ENCODE measurements around the gene PUS3. TPM values are rescaled to one million over a fixed set of nuclear protein-coding genes. Genes with fewer than 3 reads are reported as not detected.

The PUS3 gene
- total RNA-seq, 2 experiments from 2014 or later, result 8.6 to 10.2 TPM

DNA sequence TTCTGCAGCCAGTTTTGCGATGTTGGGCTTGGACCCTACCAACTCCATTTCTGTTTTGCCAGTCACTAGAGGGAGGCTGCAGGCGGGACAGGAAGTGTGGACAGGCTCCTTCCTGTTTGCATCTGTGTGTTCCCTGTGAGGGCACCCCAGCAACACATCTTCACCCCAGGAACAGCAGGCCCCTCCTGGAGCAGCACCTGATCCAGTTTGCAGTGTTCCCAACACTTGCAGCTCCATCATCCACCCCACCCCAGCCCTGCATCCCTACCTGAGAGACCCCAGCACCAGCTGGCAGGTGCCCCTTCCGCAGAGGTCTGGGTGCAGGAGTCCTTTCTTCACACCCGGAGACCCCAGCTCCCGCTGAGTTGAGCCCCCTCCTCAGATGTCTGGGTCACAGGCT is 35.4 kb upstream of the PUS3 start:
- no peak overlapping the region for H3K27ac ChIP-seq (ENCODE audit: low read depth, low read length, poor library complexity, severe bottlenecking)
- ChIA-PET CTCF (ENCODE audit: unreplicated experiment) (interaction anchor here (0.6 kb wide), 1 partner anchor 13 kb away, joined by 3 read pairs; no protein-coding TSS in a partner anchor), POLR2A (interaction anchor here (0.6 to 1.1 kb wide), 3 partner anchors 11 to 57 kb away, joined by 3 read pairs; no protein-coding TSS in a partner anchor)
- H3K4me2 ChIP-seq (ENCODE audit: low read length), result no peak overlapping the region
- H3K4me1 ChIP-seq (ENCODE audit: insufficient read depth, low read length, poor library complexity, severe bottlenecking), result no peaks in the 10 kb centered on the region
- no TSS peak for BruUV-seq (replicated peaks)
- H3K4me3 ChIP-seq (ENCODE audit: low read depth, low read length, poor library complexity, severe bottlenecking), result no peak overlapping the region
- no peaks in the 10 kb centered on the region for H3K9me3 ChIP-seq (ENCODE audit: low read length)
- H3K36me3 ChIP-seq (ENCODE audit: insufficient read depth, low read length), result no peaks in the 10 kb centered on the region
- intact Hi-C loops (cut with micrococcal nuclease; ENCODE audit: unreplicated experiment), result no loop called here
- peak; percentile 23 for DNase-seq (ENCODE audit: low spot score)
- peak overlapping the region; percentile 40 for H2AFZ ChIP-seq (ENCODE audit: low read length)
- no peaks in the 10 kb centered on the region for H4K20me1 ChIP-seq (ENCODE audit: insufficient read depth, low read length)
- TF ChIP-seq, protein P1, sequence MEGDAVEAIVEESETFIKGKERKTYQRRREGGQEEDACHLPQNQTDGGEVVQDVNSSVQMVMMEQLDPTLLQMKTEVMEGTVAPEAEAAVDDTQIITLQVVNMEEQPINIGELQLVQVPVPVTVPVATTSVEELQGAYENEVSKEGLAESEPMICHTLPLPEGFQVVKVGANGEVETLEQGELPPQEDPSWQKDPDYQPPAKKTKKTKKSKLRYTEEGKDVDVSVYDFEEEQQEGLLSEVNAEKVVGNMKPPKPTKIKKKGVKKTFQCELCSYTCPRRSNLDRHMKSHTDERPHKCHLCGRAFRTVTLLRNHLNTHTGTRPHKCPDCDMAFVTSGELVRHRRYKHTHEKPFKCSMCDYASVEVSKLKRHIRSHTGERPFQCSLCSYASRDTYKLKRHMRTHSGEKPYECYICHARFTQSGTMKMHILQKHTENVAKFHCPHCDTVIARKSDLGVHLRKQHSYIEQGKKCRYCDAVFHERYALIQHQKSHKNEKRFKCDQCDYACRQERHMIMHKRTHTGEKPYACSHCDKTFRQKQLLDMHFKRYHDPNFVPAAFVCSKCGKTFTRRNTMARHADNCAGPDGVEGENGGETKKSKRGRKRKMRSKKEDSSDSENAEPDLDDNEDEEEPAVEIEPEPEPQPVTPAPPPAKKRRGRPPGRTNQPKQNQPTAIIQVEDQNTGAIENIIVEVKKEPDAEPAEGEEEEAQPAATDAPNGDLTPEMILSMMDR (conservative IDR thresholded peaks at IDR 0.05; ENCODE audit: low read length), result no peak
- no peak for TF ChIP-seq EZH2phosphoT487 (IDR thresholded peaks at IDR 0.05; ENCODE audit: borderline replicate concordance, low read depth, low read length)
- H3K79me2 ChIP-seq (ENCODE audit: insufficient read depth, low read depth, low read length), result no peaks in the 10 kb centered on the region
- H3K9me2 ChIP-seq (ENCODE audit: insufficient read depth, low read length), result no peaks in the 10 kb centered on the region

DNA sequence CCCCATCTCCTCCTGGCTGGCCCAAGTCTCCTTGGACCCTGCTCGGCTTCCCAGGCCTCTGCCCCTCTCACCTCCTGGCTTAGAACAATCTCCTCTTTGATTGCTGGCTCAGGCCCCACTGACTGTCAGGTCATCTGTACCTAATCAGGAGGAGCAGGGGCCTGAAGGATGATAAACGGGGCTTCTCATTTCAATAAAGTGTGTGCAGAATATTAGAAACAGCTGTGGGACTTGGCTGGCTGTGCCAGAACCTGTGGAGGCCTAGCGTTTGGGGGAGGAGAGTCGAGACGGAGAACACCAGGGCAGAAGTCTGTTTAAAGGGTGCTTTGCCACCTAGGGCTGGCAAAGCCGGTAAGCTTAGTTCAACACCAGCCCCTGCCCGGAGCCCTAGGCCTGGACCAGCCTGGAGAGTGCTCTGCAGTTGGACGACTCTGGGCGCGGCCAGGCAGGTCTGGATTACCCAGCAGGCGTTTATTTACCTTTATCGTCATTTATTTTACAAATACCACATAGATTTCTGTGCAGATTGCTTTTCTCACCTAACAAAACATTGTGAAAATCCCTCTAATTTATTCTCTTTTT is 32.7 kb upstream of the PUS3 start:
- POLR2A ChIA-PET, result interaction anchor here (0.8 kb wide), 1 partner anchor 276 kb away, joined by 3 read pairs; the partner anchor contains the start of gene FAM118B
- Histone ChIP-seq H2AFZ (ENCODE audit: low read length) (no peak overlapping the region), H3K4me1 (ENCODE audit: insufficient read depth, low read length, poor library complexity, severe bottlenecking) (no peaks in the 10 kb centered on the region), H3K36me3 (ENCODE audit: insufficient read depth, low read length) (no peaks in the 10 kb centered on the region), H3K4me2 (ENCODE audit: low read length) (no peak overlapping the region), H3K9me2 (ENCODE audit: insufficient read depth, low read length) (no peaks in the 10 kb centered on the region), H3K9me3 (ENCODE audit: low read length) (no peaks in the 10 kb centered on the region), H3K4me3 (ENCODE audit: low read depth, low read length, poor library complexity, severe bottlenecking) (no peak overlapping the region), H3K79me2 (ENCODE audit: insufficient read depth, low read depth, low read length) (no peaks in the 10 kb centered on the region), H4K20me1 (ENCODE audit: insufficient read depth, low read length) (no peaks in the 10 kb centered on the region), H3K27ac (ENCODE audit: low read depth, low read length, poor library complexity, severe bottlenecking) (no peak overlapping the region)
- intact Hi-C loops (cut with micrococcal nuclease; ENCODE audit: unreplicated experiment), result no loop called here
- DNase-seq (ENCODE audit: low spot score), result no peak
- BruUV-seq (replicated peaks), result no TSS peak
- CTCF ChIA-PET (ENCODE audit: unreplicated experiment), result no interaction called here
- TF ChIP-seq EZH2phosphoT487 (IDR thresholded peaks at IDR 0.05; ENCODE audit: borderline replicate concordance, low read depth, low read length), result no peak
- TF ChIP-seq, protein P1 (conservative IDR thresholded peaks at IDR 0.05; ENCODE audit: low read length), result no peak

DNA sequence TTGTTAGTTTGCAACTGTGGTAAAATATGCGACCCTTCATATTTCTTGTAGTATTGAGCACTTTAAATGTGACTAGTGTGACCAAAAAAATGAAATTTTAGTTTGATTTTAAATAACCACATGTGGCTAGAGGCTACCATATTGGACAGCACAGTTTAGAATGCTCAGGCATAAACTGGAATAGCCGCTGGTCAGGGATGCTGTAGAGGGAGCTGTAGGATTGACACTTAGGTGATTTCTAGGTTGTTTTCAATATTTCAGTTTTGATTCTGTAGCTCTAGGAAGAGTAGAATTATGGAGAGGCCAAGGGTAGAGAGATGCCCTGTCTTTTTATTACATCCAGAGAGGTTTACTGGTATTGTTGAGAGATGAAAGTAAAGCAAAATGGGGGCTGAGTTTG is 32.0 kb upstream of the PUS3 start:
- Histone ChIP-seq H3K36me3 (ENCODE audit: insufficient read depth, low read length) (no peaks in the 10 kb centered on the region), H4K20me1 (ENCODE audit: insufficient read depth, low read length) (no peaks in the 10 kb centered on the region), H3K4me1 (ENCODE audit: insufficient read depth, low read length, poor library complexity, severe bottlenecking) (no peaks in the 10 kb centered on the region), H3K27ac (ENCODE audit: low read depth, low read length, poor library complexity, severe bottlenecking) (no peak overlapping the region), H2AFZ (ENCODE audit: low read length) (no peak overlapping the region), H3K79me2 (ENCODE audit: insufficient read depth, low read depth, low read length) (no peaks in the 10 kb centered on the region), H3K4me2 (ENCODE audit: low read length) (no peak overlapping the region), H3K9me2 (ENCODE audit: insufficient read depth, low read length) (no peaks in the 10 kb centered on the region), H3K4me3 (ENCODE audit: low read depth, low read length, poor library complexity, severe bottlenecking) (no peak overlapping the region), H3K9me3 (ENCODE audit: low read length) (no peaks in the 10 kb centered on the region)
- no peak for DNase-seq (ENCODE audit: low spot score)
- BruUV-seq (replicated peaks), result no TSS peak
- ChIA-PET POLR2A (no interaction called here), CTCF (ENCODE audit: unreplicated experiment) (no interaction called here)
- intact Hi-C loops (cut with micrococcal nuclease; ENCODE audit: unreplicated experiment), result no loop called here
- TF ChIP-seq EZH2phosphoT487 (IDR thresholded peaks at IDR 0.05; ENCODE audit: borderline replicate concordance, low read depth, low read length), result no peak
- TF ChIP-seq, protein P1 (conservative IDR thresholded peaks at IDR 0.05; ENCODE audit: low read length), result 0 out of 2 replicates have a peak, but pooled peaks have one; percentile 21

Data from OCI-LY7 (cell line).